Type B pancreatic cell (in vitro differentiated cells): ENCODE results near the gene ST6GALNAC1. TPM values are rescaled to one million over a fixed set of nuclear protein-coding genes. Genes with fewer than 3 reads are reported as not detected.
"Not testable (repeated sequence)": the region's sequence is repeated elsewhere in the genome, so short reads cannot be mapped to it uniquely, and the experiment has no call there.

Experiments used
- DNase-seq: peaks from one replicate; pipeline ENCODE4 v3.0.0; 2021; ENCODE audit warnings: mixed read lengths; ENCODE audit not compliant: unreplicated experiment; ENCODE audit errors: extremely low spot score
- H3K27ac Mint-ChIP-seq: 2 replicates; pipeline ENCODE4 v1.8.0; 2021; ENCODE audit warnings: mild to moderate bottlenecking, mixed read lengths
- H3K27me3 Mint-ChIP-seq: 2 replicates; pipeline ENCODE4 v1.8.0; 2021; ENCODE audit warnings: mixed read lengths
- H3K36me3 Mint-ChIP-seq: 2 replicates; pipeline ENCODE4 v1.8.0; 2021; ENCODE audit warnings: mixed read lengths
- H3K4me1 Mint-ChIP-seq: one replicate; pipeline ENCODE4 v1.8.0; 2021; ENCODE audit warnings: mixed read lengths; ENCODE audit not compliant: unreplicated experiment
- H3K4me3 Mint-ChIP-seq: 2 replicates; pipeline ENCODE4 v1.8.0; 2021; ENCODE audit warnings: mild to moderate bottlenecking, mixed read lengths
- H3K9me3 Mint-ChIP-seq: 2 replicates; pipeline ENCODE4 v1.8.0; 2021; ENCODE audit warnings: mixed read lengths
- CTCF ChIP-seq: fragments of 200-600 bp; sonication (generic); conservative IDR thresholded peaks from 2 replicates; pipeline ENCODE4 v1.5.0; 2021; ENCODE audit warnings: antibody characterized with exemption, mild to moderate bottlenecking
- total RNA-seq: library from RNA; stranded (reverse); gene quantifications from 2 replicates; pipeline ENCODE4 v1.2.1, GENCODE V29; 2021; ENCODE audit warnings: low replicate concordance

The ST6GALNAC1 gene
- total RNA-seq, 1 donor from 2014 or later, result 10.3 TPM

GRCh38 chr17:76625496-76625895 lies 18.1 kb downstream of the ST6GALNAC1 start:
- no peaks in the 10 kb centered on the region for H3K36me3 Mint-ChIP-seq
- no peak for DNase-seq
- H3K27me3 Mint-ChIP-seq, result no peaks in the 10 kb centered on the region
- TF ChIP-seq CTCF, result no peak
- H3K9me3 Mint-ChIP-seq, result no peaks in the 10 kb centered on the region
- H3K4me1 Mint-ChIP-seq, result peaks cover 10% of the 10 kb centered on the region
- no peak overlapping the region for H3K27ac Mint-ChIP-seq
- no peak overlapping the region for H3K4me3 Mint-ChIP-seq

GRCh38 chr17:76623271-76624146 lies 20.0 kb downstream of the ST6GALNAC1 start:
- Mint-ChIP-seq H3K27me3 (no peaks in the 10 kb centered on the region), H3K4me1 (peaks cover 4% of the 10 kb centered on the region), H3K27ac (no peak overlapping the region), H3K4me3 (no peak overlapping the region), H3K9me3 (no peaks in the 10 kb centered on the region), H3K36me3 (no peaks in the 10 kb centered on the region)
- DNase-seq, result peak; percentile 83
- TF ChIP-seq CTCF, result peak; percentile 97

GRCh38 chr17:76617838-76618237 lies 25.7 kb downstream of the ST6GALNAC1 start:
- H3K4me3 Mint-ChIP-seq, result no peak overlapping the region
- H3K27me3 Mint-ChIP-seq, result no peaks in the 10 kb centered on the region
- no peak overlapping the region for H3K27ac Mint-ChIP-seq
- H3K9me3 Mint-ChIP-seq, result no peaks in the 10 kb centered on the region
- H3K36me3 Mint-ChIP-seq, result no peaks in the 10 kb centered on the region
- DNase-seq, result no peak
- no peak for TF ChIP-seq CTCF
- no peaks in the 10 kb centered on the region for H3K4me1 Mint-ChIP-seq

- H3K36me3 Mint-ChIP-seq, result no peaks in the 10 kb centered on the region
- no peak overlapping the region for H3K4me3 Mint-ChIP-seq
- no peaks in the 10 kb centered on the region for H3K4me1 Mint-ChIP-seq
- no peak for TF ChIP-seq CTCF
- no peaks in the 10 kb centered on the region for H3K9me3 Mint-ChIP-seq
- H3K27me3 Mint-ChIP-seq, result no peaks in the 10 kb centered on the region
- H3K27ac Mint-ChIP-seq, result no peak overlapping the region
- no peak for DNase-seq
Measured at GRCh38 chr17:76614912-76615617, 28.5 kb downstream of the ST6GALNAC1 start.

GRCh38 chr17:76614064-76614759 lies 29.3 kb downstream of the ST6GALNAC1 start:
- H3K4me3 Mint-ChIP-seq, H3K4me1 Mint-ChIP-seq, H3K36me3 Mint-ChIP-seq, DNase-seq, H3K27ac Mint-ChIP-seq, H3K9me3 Mint-ChIP-seq, H3K27me3 Mint-ChIP-seq: not testable (repeated sequence)
